HG03442 (cell line): ENCODE data around the gene SRP54.
A peak's percentile ranks its signal among the peaks of the same experiment; 100 is the strongest.
"Not testable (repeated sequence)": the region's sequence is repeated elsewhere in the genome, so short reads cannot be mapped to it uniquely, and the experiment has no call there.

Experiments used
- ATAC-seq: cut with Tn5 transposase; IDR thresholded peaks from one replicate; pipeline ENCODE4 v1.9.1; 2021; ENCODE audit warnings: mild to moderate bottlenecking, moderate library complexity; ENCODE audit not compliant: unreplicated experiment

SRP54 gene

GRCh38 chr14:34982421-34983147, at the start of gene SRP54:
Gene SRP54 (plus strand): TSS chr14:34982992. CDS start chr14:34996710, 13,718 bp downstream.
- ATAC-seq: peak; percentile 71

- ATAC-seq: no peak
Measured at GRCh38 chr14:34933301-34933700, 49.5 kb upstream of the SRP54 start.

- no peak for ATAC-seq
Measured at GRCh38 chr14:34935488-34935887, 47.3 kb upstream of the SRP54 start.

DNA sequence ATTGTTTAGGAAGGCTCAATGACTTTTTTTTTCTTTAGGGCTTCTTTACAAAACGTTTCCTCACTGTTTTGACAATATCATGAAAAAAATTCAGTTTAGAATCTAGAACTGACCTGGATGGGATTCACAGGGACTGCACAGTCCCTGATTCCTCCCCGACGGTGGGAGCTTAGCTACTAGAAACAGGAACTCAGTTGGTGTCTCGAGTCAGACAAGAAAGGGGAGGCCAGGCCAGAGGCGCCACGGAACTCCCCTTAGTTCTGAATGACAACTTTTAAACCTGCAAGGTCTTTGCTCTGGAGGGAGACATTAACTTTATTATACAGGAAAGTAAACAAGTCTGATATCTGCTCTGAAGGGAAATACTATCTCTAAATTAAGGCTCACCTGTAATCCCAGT, 45.4 kb upstream of the SRP54 start:
- no peak for ATAC-seq

DNA sequence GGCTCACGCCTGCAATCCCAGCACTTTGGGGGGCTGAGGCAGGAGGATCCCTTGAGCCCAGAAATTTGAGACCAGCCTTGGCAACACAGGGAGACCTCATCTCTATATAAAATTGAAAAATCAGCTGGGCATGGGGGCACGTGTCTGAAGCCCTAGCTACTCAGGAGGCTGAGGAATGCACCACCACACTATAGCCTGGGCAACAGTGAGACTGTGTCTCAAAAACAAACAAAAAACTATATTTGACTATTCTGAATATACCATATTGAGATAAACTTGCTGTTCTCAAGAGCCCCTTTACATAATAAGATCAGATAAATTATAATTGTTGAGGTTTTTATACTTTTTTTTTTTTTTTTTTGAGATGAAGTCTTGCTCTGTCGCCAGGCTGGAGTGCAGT, 44.9 kb upstream of the SRP54 start:
- ATAC-seq: no peak

- no peak for ATAC-seq
Measured at GRCh38 chr14:34943506-34943905, 39.3 kb upstream of the SRP54 start.

DNA sequence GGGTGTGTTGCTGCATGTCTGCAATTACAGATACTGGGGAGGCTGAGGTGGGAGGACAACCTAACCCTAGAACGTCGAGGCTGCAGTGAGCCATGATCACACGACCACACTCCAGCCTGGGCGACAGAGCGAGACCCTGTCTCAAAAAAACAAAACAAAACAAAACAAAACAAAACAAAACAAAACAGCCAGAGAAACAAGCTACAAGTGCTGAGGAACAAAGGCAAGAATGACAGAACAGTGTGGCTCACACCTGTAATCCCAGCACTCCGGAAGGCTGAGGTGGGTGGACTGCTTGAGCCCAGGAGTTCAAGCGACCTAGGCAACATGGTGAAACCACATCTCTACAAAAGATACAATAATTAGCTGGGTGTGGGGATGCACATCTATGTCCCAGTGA, 38.0 kb upstream of the SRP54 start:
- ATAC-seq: no peak

- ATAC-seq: no peak
Measured at GRCh38 chr14:34946699-34947098, 36.1 kb upstream of the SRP54 start.

DNA sequence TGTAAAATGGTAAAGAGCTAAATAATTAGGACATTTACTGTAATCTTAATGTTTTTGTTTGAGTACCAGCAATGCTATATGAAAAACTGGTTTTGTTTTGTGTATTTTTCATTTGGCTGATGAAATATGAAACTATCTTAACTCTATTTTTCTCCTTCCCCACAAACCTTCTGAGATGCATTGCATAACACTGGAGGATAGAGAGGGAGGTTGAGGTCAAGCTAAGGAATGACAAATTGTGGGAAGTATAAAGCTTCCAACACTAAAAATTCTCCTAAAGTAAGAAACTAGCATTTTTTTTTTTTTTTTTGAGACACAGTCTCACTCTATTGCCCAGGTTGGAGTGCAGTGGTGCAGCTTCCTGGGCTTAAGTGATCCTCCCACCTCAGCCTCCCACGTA, 31.5 kb upstream of the SRP54 start:
- no peak for ATAC-seq

- ATAC-seq: no peak
Measured at GRCh38 chr14:34956931-34957330, 25.9 kb upstream of the SRP54 start.

- ATAC-seq: no peak
Measured at GRCh38 chr14:34957771-34958286, 25.0 kb upstream of the SRP54 start.

- ATAC-seq: not testable (repeated sequence)
Measured at GRCh38 chr14:34962106-34962505, 20.7 kb upstream of the SRP54 start.

- ATAC-seq: no peak
Measured at GRCh38 chr14:34964977-34965764, 17.6 kb upstream of the SRP54 start.

GRCh38 chr14:34965912-34966311, 16.9 kb upstream of the SRP54 start:
- no peak for ATAC-seq

DNA sequence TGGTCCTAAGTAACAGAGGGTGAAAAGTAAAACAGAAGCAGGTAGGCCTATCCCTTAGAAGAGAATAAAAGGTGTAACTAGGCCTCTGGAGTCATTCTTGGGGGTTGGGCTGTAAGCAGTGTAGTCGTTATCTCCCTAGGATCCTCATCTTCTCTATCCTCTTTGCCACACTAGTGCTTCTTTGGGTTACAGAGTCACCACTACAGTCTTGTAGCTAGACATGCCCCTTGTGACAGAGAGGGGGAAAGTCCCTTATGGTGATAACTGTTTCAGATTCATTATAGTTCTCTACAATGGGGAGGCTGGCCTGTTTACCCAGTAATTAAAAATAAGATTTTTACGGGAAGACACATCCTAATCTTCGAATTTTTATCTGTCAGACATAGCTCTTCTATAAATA, 16.4 kb upstream of the SRP54 start:
- ATAC-seq: peak; percentile 97

- no peak for ATAC-seq
Measured at GRCh38 chr14:34970665-34971064, 12.1 kb upstream of the SRP54 start.

DNA sequence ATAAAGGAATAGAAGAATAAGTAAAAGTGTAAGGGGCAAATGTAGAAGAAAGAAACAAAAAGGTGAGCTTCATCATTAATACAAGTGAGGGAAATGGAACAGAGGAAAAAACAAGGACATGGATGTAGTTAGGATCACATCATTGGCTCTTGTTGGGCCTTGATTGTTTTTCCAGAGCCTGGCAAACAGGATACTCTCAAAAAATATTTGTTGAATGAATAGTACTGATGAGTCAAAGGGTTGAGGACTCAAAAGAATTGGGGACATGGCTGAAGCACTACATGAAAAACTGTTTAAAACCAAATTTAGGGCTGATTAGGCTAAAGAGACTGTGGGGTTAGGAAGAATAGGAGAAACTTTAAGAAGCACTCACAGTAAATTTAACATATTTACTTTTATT, 11.4 kb upstream of the SRP54 start:
- no peak for ATAC-seq

- no peak for ATAC-seq
Measured at GRCh38 chr14:34971801-34972200, 11.0 kb upstream of the SRP54 start.

GRCh38 chr14:34978444-34978843, 4.3 kb upstream of the SRP54 start:
- no peak for ATAC-seq

DNA sequence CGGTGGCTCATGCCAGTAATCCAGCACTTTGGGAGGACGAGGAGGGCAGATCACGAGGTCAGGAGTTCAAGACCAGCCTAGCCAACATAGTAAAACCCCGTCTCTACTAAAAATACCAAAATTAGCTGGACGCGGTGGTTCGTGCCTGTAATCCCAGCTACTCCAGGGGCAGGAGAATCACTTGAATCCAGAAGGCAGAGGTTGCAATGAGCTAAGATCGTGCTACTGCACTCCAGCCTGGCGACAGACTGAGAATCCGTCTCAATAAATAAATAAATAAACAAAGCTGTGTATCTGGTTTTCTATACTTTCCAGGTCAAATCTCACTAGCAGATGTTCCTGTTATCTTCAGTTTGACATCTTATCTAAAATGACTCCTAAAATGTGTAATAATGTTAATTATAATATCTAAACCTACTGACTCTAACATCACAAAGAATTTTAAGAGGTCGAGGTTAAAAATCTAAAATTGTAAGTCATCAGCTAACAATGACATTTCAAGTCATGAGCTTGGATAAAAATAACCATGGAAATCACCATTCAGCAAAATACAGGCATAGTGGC, 2.4 kb upstream of the SRP54 start:
- ATAC-seq: no peak

GRCh38 chr14:34981743-34982420, 910 bp upstream of the SRP54 start:
- ATAC-seq: peak; percentile 6
